GM18526 (cell line): Measurements from ENCODE around the gene UNC5A.

ENCODE experiments used
- POLR2A ChIP-seq: IDR thresholded peaks from 3 replicates; pipeline ENCODE4 v1.6.1; 2011; ENCODE audit not compliant: insufficient read length; ENCODE audit errors: extremely low read depth

UNC5A gene

GRCh38 chr5:176790941-176791340 is 19.4 kb upstream of the UNC5A start:
- no peak for TF ChIP-seq POLR2A

GRCh38 chr5:176792655-176793342 is 17.6 kb upstream of the UNC5A start:
- TF ChIP-seq POLR2A: no peak

GRCh38 chr5:176793343-176793699 is 17.0 kb upstream of the UNC5A start:
- no peak for TF ChIP-seq POLR2A

- TF ChIP-seq POLR2A: no peak
Measured at GRCh38 chr5:176793736-176794135, 16.6 kb upstream of the UNC5A start.

GRCh38 chr5:176794509-176794908 is 15.8 kb upstream of the UNC5A start:
- no peak for TF ChIP-seq POLR2A

- TF ChIP-seq POLR2A: no peak
Measured at GRCh38 chr5:176796411-176796810, 13.9 kb upstream of the UNC5A start.

GRCh38 chr5:176796970-176797369 is 13.4 kb upstream of the UNC5A start:
- TF ChIP-seq POLR2A: no peak

GRCh38 chr5:176797456-176798050 is 12.8 kb upstream of the UNC5A start:
- no peak for TF ChIP-seq POLR2A

- no peak for TF ChIP-seq POLR2A
Measured at GRCh38 chr5:176798086-176798876, 12.1 kb upstream of the UNC5A start.

GRCh38 chr5:176798949-176799348 is 11.4 kb upstream of the UNC5A start:
- TF ChIP-seq POLR2A: no peak

- TF ChIP-seq POLR2A: no peak
Measured at GRCh38 chr5:176799488-176799887, 10.9 kb upstream of the UNC5A start.

GRCh38 chr5:176800024-176800423 is 10.3 kb upstream of the UNC5A start:
- TF ChIP-seq POLR2A: no peak

GRCh38 chr5:176802116-176802784 is 8.1 kb upstream of the UNC5A start:
- TF ChIP-seq POLR2A: no peak

- no peak for TF ChIP-seq POLR2A
Measured at GRCh38 chr5:176803068-176803942, 7.1 kb upstream of the UNC5A start.
